Heart left ventricle (tissue), 16 donors: ENCODE results near the gene KDM6B. TPM values are rescaled to one million over a fixed set of nuclear protein-coding genes. Genes with fewer than 3 reads are reported as not detected.
A peak's percentile ranks its signal among the peaks of the same experiment; 100 is the strongest.

Experiments
- ATAC-seq, 4 donors: fragments of 200-7000 bp; cut with Tn5 transposase; one replicate each; pipeline ENCODE4 v1.9.1; 2020 to 2022; ENCODE audit warnings: moderate library complexity in 4 of 4, mild to moderate bottlenecking in 3 of 4, moderate number of reproducible peaks in 1 of 4
- DNase-seq, 5 donors: peaks; one replicate each; pipeline ENCODE4 v3.0.0-alpha.2; 2020
- H3K27ac ChIP-seq, 12 donors: fragments of 200-600 bp; sonication (generic) in 4 of 12; one replicate each; pipeline versions ENCODE4 v1.5.0 to v1.8.0; 2016 to 2022; ENCODE audit warnings: mild to moderate bottlenecking in 2 of 12
- H3K27me3 ChIP-seq, 9 donors: fragments of 200-600 bp; sonication (generic) in 2 of 9; one replicate each; pipeline versions ENCODE4 v1.5.1 to v1.8.0; 2016 to 2022; ENCODE audit warnings: mild to moderate bottlenecking in 3 of 9
- H3K36me3 ChIP-seq, 9 donors: fragments of 200-600 bp; sonication (generic) in 2 of 9; one replicate each; pipeline versions ENCODE4 v1.5.0 to v1.8.0; 2018 to 2022; ENCODE audit warnings: mild to moderate bottlenecking in 2 of 9
- H3K4me1 ChIP-seq, 12 donors: fragments of 200-600 bp; sonication (generic) in 4 of 12; one replicate each; pipeline versions ENCODE4 v1.5.0 to v1.8.0; 2016 to 2022; ENCODE audit warnings: mild to moderate bottlenecking in 3 of 12
- H3K4me3 ChIP-seq, 12 donors: fragments of 200-600 bp; sonication (generic) in 4 of 12; one replicate each; pipeline versions ENCODE4 v1.5.0 to v1.8.0; 2017 to 2022; ENCODE audit warnings: mild to moderate bottlenecking in 9 of 12, moderate library complexity in 4 of 12
- H3K9me3 ChIP-seq, 12 donors: fragments of 200-600 bp; sonication (generic) in 4 of 12; one replicate each; pipeline versions ENCODE4 v1.5.0 to v1.8.0; 2016 to 2022; ENCODE audit warnings: mild to moderate bottlenecking in 1 of 12
- CTCF ChIP-seq, 12 donors: fragments of 200-600 bp; sonication (generic) in 4 of 12; IDR thresholded peaks; one replicate each; pipeline versions ENCODE4 v1.5.0 to v1.8.0; 2018 to 2022; ENCODE audit warnings: antibody characterized with exemption in 12 of 12, mild to moderate bottlenecking in 5 of 12
- POLR2A ChIP-seq, 2 donors: fragments of 450-650 bp; IDR thresholded peaks; one replicate each; pipeline ENCODE4 v1.6.1; 2017; ENCODE audit warnings: antibody characterized with exemption in 2 of 2, mild to moderate bottlenecking in 2 of 2, moderate library complexity in 2 of 2
- WGBS, 4 donors: extraction: QIAGEN DNeasy Blood & Tissue Kit in 2 of 4; methylation state at CpG; one replicate each; pipeline versions ENCODE4 v1.1.5 to v1.1.7; 2013 to 2018; 5-methylcytosine and 5-hydroxymethylcytosine counted together
- intact Hi-C, 10 donors: fragments of 100-400 bp; cut with DNase I; formaldehyde crosslinking; loops; one replicate each; pipeline versions ENCODE4 v1.11.1 to v1.14.2; 2022
- polyA plus RNA-seq, 2 donors: library from polyadenylated mRNA; stranded (reverse); fragments of 200-250 nt; gene quantifications; one replicate each; pipeline ENCODE4 v1.2.3, GENCODE V29; 2013
- total RNA-seq, 9 donors: library from RNA; depleted of rRNA in 2 of 9; stranded (reverse); fragments of >200 nt in 2 of 9; fragmentation: NEBNext Ultra II Directional in 3 of 9; extraction: Animal tissue kit (Norgen Biotek cat#: 25700) in 3 of 9; gene quantifications; one replicate each; pipeline versions ENCODE4 v1.1.0 to v1.2.4, GENCODE V29; 2016 to 2023
- donor health status: ischemic (EF 13 %, LVEDD 7.1; RV severe dilation, severe dysfunction).
- donor health status: healthy with polysubstance abuse.
- donor health status: DM: no; HTN: yes; CAD: no.
- donor health status: DM: no; HTN: no; CAD: no.
- donor health status: ischemic (EF 25% LVEDD 6.9; RV normal size, moderate dysfunction).
- donor health status: ischemic (EF 25% LVEDD 5.7; RV mildly dilated, moderate dysfunction).
- donor health status: healthy.
- donor health status: DM: yes; HTN: yes; CAD: no.
- donor health status: ischemic (EF 35%, LVEDD 5.7; RV mildly dilated, moderate dysfunction).
- donor health status: nonischemic (EF 11% LVEDD 7.7; RV severe dilation, severe dysfunction).
- donor health status: DM: yes; HTN: yes; CAD: no.
- donor health status: PGD.
- donor health status: ischemic (EF 29% LVEDD 5.4; RV normal size, mild dysfunction).
- donor health status: nonischemic (EF 23%, LVEDD 6.1; RV moderate dilation, normal function).

Gene KDM6B
- total and polyA plus RNA-seq, 11 donors = 7.4 to 29.3 (median 20.6) TPM

- Histone ChIP-seq H3K27ac (peak overlapping the region in 11 of 12 donors; percentile 92 to 100 (median 98)), H3K27me3 (no peaks in the 10 kb centered on the region), H3K4me3 (peak overlapping the region in 9 of 12 donors; percentile 13 to 99 (median 76)), H3K9me3 (no peaks in the 10 kb centered on the region), H3K4me1 (peaks cover 5 to 79% (median 48%) of the 10 kb centered on the region in 12 donors), H3K36me3 (peaks cover 0 to 12% (median 4%) of the 10 kb centered on the region in 9 donors)
- intact Hi-C loops = loop anchor here in 2 of 10 donors (5.0 kb wide), 2 partner anchors 151 to 299 kb away; partner anchors contain the start of genes TP53 (in 1 of the 2) and WRAP53 (in 1 of the 2)
- no peak for TF ChIP-seq POLR2A (IDR thresholded peaks at IDR 0.05)
- ATAC-seq = no peak
- 16 to 19% (median 17%) methylated on average over 10 to 12 of the region's 12 CpGs for WGBS, 4 donors
- DNase-seq = peak in 2 of 5 donors; percentile 49 to 65
These were observed 4.4 kb downstream of the KDM6B start for GRCh38 chr17:7838090-7839075.

GRCh38 chr17:7839190-7839875 lies 5.3 kb downstream of the KDM6B start:
- DNase-seq = peak in 1 of 5 donors; percentile 29
- Histone ChIP-seq H3K4me3 (peak overlapping the region in 2 of 12 donors; percentile 6 to 35), H3K27ac (peak overlapping the region in 8 of 12 donors; percentile 22 to 99 (median 51)), H3K9me3 (no peaks in the 10 kb centered on the region), H3K4me1 (peaks cover 5 to 80% (median 48%) of the 10 kb centered on the region in 12 donors), H3K36me3 (peaks cover 0 to 12% (median 4%) of the 10 kb centered on the region in 9 donors), H3K27me3 (no peaks in the 10 kb centered on the region)
- intact Hi-C loops = loop anchor here in 2 of 10 donors (5.0 kb wide), 2 partner anchors 152 to 298 kb away; partner anchors contain the start of genes TP53 (in 1 of the 2) and WRAP53 (in 1 of the 2)
- ATAC-seq = no peak
- 58 to 68% (median 62%) methylated on average over 6 of the region's 6 CpGs for WGBS, 4 donors
- TF ChIP-seq CTCF (IDR thresholded peaks at IDR 0.05) (no peak), POLR2A (IDR thresholded peaks at IDR 0.05) (no peak)

- H3K4me1 ChIP-seq = peaks cover 5 to 82% (median 49%) of the 10 kb centered on the region in 12 donors
- H3K27me3 ChIP-seq = no peaks in the 10 kb centered on the region
- H3K36me3 ChIP-seq = peaks cover 0 to 12% (median 4%) of the 10 kb centered on the region in 9 donors
- H3K4me3 ChIP-seq = peak overlapping the region in 1 of 12 donors; percentile 2
- 46 to 55% (median 48%) methylated on average over 2 of the region's 2 CpGs for WGBS, 4 donors
- ATAC-seq (no peak), DNase-seq (no peak)
- intact Hi-C loops = loop anchor here in 5 of 10 donors (5.0 to 10.0 kb wide), 8 partner anchors 153 to 605 kb away; partner anchors contain the start of genes PER1 (in 2 of the 5), CHRNB1 (in 1 of the 5), DVL2 (in 1 of the 5) and GABARAP (in 1 of the 5)
- no peaks in the 10 kb centered on the region for H3K9me3 ChIP-seq
- H3K27ac ChIP-seq = peak overlapping the region in 6 of 12 donors; percentile 25 to 99 (median 96)
- TF ChIP-seq POLR2A (IDR thresholded peaks at IDR 0.05) (no peak), CTCF (IDR thresholded peaks at IDR 0.05) (no peak)
These were observed 5.9 kb downstream of the KDM6B start for GRCh38 chr17:7839876-7840261.

- peak overlapping the region in 1 of 12 donors; percentile 88 for H3K4me3 ChIP-seq
- H3K4me1 ChIP-seq = peaks cover 6 to 83% (median 55%) of the 10 kb centered on the region in 12 donors
- no peaks in the 10 kb centered on the region for H3K27me3 ChIP-seq
- intact Hi-C loops = loop anchor here in 4 of 10 donors (5.0 to 10.0 kb wide), 6 partner anchors 304 to 606 kb away; partner anchors contain the start of genes PER1 (in 2 of the 4), CHRNB1 (in 1 of the 4), DVL2 (in 1 of the 4) and GABARAP (in 1 of the 4)
- H3K9me3 ChIP-seq = no peaks in the 10 kb centered on the region
- 49 to 80% (median 55%) methylated on average over 1 of the region's 1 CpG for WGBS, 4 donors
- TF ChIP-seq CTCF (IDR thresholded peaks at IDR 0.05) (no peak), POLR2A (IDR thresholded peaks at IDR 0.05) (no peak)
- ATAC-seq (no peak), DNase-seq (no peak)
- peak overlapping the region in 7 of 12 donors; percentile 95 to 99 (median 97) for H3K27ac ChIP-seq
- H3K36me3 ChIP-seq = peaks cover 0 to 17% (median 5%) of the 10 kb centered on the region in 9 donors
These were observed 6.4 kb downstream of the KDM6B start for GRCh38 chr17:7840441-7840840.
